ENCODE results near the gene CNPY4. TPM values are rescaled to one million over a fixed set of nuclear protein-coding genes. Genes with fewer than 3 reads are reported as not detected.
A peak's percentile ranks its signal among the peaks of the same experiment; 100 is the strongest.

CNPY4 gene
- polyA plus RNA-seq, 3 donors: 6.2 to 6.8 (median 6.2) TPM

DNA sequence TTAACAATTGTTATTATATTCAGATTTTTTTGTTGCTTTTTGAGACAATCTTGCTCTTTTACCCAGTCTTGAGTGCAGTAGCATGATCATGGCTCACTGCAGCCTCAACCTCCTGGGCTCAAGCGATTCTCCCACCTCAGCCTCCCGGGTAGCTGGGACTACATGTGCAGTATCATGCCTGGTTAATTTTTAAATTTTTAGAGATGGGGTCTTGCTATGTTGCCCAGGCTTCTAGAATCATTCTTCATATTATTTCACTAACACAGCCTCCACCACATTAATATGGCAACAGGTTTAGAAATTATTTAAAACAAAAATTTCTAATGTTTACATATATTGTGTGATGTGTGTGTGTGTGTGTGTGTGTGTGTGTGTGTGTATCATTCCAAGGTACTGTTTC, 27.8 kb downstream of the CNPY4 start:
- Histone ChIP-seq H3K4me1 (ENCODE audit: control insufficient read depth in 1 of 2, insufficient read depth in 2 of 2, low read length in 2 of 2) (peaks cover 44 to 55% of the 10 kb centered on the region in 2 donors), H3K79me2 (ENCODE audit: insufficient read depth, low read length) (peaks cover 39% of the 10 kb centered on the region), H4K20me1 (ENCODE audit: insufficient read depth, low read length) (no peaks in the 10 kb centered on the region), H3K9me3 (replicated peaks in 1 of 2; ENCODE audit: control insufficient read depth in 1 of 2, insufficient read depth in 1 of 2, low read length in 2 of 2) (no peaks in the 10 kb centered on the region), H3K9ac (ENCODE audit: insufficient read depth, low read length, poor library complexity, severe bottlenecking) (no peak overlapping the region), H2AFZ (ENCODE audit: insufficient read depth, low read depth, low read length, poor library complexity, severe bottlenecking) (no peak overlapping the region), H3K4me3 (replicated peaks in 1 of 3; ENCODE audit: low read depth in 2 of 3, low read length in 3 of 3) (no peak overlapping the region), H3K36me3 (replicated peaks in 1 of 2; ENCODE audit: control insufficient read depth in 1 of 2, insufficient read depth in 2 of 2, low read length in 2 of 2) (no peaks in the 10 kb centered on the region), H3K27me3 (ENCODE audit: control insufficient read depth in 2 of 2, insufficient read depth in 2 of 2, low read length in 2 of 2) (no peaks in the 10 kb centered on the region), H3K4me2 (replicated peaks; ENCODE audit: extremely low read depth, low read length, poor library complexity, severe bottlenecking) (no peak overlapping the region), H3K27ac (ENCODE audit: low read depth in 1 of 2, low read length in 2 of 2) (no peak overlapping the region)
- no CpG with 5 or more reads among the region's 2 CpGs for WGBS (ENCODE audit: insufficient coverage)
- Mint-ChIP-seq H3K9me3 (peaks cover 0 to 6% (median 0%) of the 10 kb centered on the region in 7 donors), H3K27ac (no peak overlapping the region), H3K4me1 (peaks cover 48% of the 10 kb centered on the region), H3K36me3 (peaks cover 8 to 17% of the 10 kb centered on the region in 2 donors), H3K27me3 (ENCODE audit: low read depth in 3 of 3) (no peaks in the 10 kb centered on the region), H3K4me3 (no peak overlapping the region)
- intact Hi-C loops (cut with micrococcal nuclease): loop anchor here in 1 of 2 donors (10.0 kb wide), 1 partner anchor 208 kb away; the partner anchor contains the start of gene PILRB
- TF ChIP-seq, protein P1, sequence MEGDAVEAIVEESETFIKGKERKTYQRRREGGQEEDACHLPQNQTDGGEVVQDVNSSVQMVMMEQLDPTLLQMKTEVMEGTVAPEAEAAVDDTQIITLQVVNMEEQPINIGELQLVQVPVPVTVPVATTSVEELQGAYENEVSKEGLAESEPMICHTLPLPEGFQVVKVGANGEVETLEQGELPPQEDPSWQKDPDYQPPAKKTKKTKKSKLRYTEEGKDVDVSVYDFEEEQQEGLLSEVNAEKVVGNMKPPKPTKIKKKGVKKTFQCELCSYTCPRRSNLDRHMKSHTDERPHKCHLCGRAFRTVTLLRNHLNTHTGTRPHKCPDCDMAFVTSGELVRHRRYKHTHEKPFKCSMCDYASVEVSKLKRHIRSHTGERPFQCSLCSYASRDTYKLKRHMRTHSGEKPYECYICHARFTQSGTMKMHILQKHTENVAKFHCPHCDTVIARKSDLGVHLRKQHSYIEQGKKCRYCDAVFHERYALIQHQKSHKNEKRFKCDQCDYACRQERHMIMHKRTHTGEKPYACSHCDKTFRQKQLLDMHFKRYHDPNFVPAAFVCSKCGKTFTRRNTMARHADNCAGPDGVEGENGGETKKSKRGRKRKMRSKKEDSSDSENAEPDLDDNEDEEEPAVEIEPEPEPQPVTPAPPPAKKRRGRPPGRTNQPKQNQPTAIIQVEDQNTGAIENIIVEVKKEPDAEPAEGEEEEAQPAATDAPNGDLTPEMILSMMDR (IDR thresholded peaks at IDR 0.05): no peak
- DNase-seq: no peak

DNA sequence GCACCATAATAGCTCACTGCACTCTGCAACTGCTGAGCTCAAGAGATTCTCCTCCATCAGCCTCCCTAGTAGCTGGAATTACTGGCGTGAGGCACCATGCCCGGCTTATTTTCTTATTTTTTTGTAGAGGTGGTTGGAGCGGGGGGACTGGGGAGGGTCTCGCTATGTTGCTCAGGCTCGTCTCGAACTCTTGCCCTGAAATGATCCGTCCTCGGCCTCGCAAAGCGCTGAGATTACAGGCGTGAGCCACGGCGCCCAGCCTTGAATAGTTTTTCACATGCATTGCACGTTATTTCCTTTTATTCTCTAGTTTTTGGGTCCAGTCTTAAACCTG, 28.8 kb downstream of the CNPY4 start:
- intact Hi-C loops (cut with micrococcal nuclease): loop anchor here in 1 of 2 donors (2.0 to 10.0 kb wide), 2 partner anchors 29 to 207 kb away; partner anchors contain the start of genes GPC2, PILRB and STAG3
- H3K27me3 Mint-ChIP-seq (ENCODE audit: low read depth in 3 of 3): no peaks in the 10 kb centered on the region
- peaks cover 13 to 24% of the 10 kb centered on the region in 2 donors for H3K36me3 Mint-ChIP-seq
- Histone ChIP-seq H3K36me3 (replicated peaks in 1 of 2; ENCODE audit: control insufficient read depth in 1 of 2, insufficient read depth in 2 of 2, low read length in 2 of 2) (peaks cover 1 to 2% of the 10 kb centered on the region in 2 donors), H3K4me1 (ENCODE audit: control insufficient read depth in 1 of 2, insufficient read depth in 2 of 2, low read length in 2 of 2) (peaks cover 50 to 59% of the 10 kb centered on the region in 2 donors), H2AFZ (ENCODE audit: insufficient read depth, low read depth, low read length, poor library complexity, severe bottlenecking) (peak overlapping the region; percentile 99), H4K20me1 (ENCODE audit: insufficient read depth, low read length) (peaks cover 7% of the 10 kb centered on the region), H3K4me3 (replicated peaks in 1 of 3; ENCODE audit: low read depth in 2 of 3, low read length in 3 of 3) (peak overlapping the region; percentile 5 to 100 (median 97)), H3K27ac (ENCODE audit: low read depth in 1 of 2, low read length in 2 of 2) (peak overlapping the region; percentile 75 to 97), H3K27me3 (ENCODE audit: control insufficient read depth in 2 of 2, insufficient read depth in 2 of 2, low read length in 2 of 2) (no peaks in the 10 kb centered on the region), H3K4me2 (replicated peaks; ENCODE audit: extremely low read depth, low read length, poor library complexity, severe bottlenecking) (peak overlapping the region; percentile 98), H3K9me3 (replicated peaks in 1 of 2; ENCODE audit: control insufficient read depth in 1 of 2, insufficient read depth in 1 of 2, low read length in 2 of 2) (no peaks in the 10 kb centered on the region), H3K9ac (ENCODE audit: insufficient read depth, low read length, poor library complexity, severe bottlenecking) (peak overlapping the region; percentile 90), H3K79me2 (ENCODE audit: insufficient read depth, low read length) (peaks cover 46% of the 10 kb centered on the region)
- peaks cover 54% of the 10 kb centered on the region for H3K4me1 Mint-ChIP-seq
- WGBS (ENCODE audit: insufficient coverage): 15% methylated on average over 13 of the region's 14 CpGs
- no peak for DNase-seq
- H3K9me3 Mint-ChIP-seq: peaks cover 0 to 6% (median 0%) of the 10 kb centered on the region in 7 donors
- peak overlapping the region; percentile 94 to 95 for H3K4me3 Mint-ChIP-seq
- H3K27ac Mint-ChIP-seq: peak overlapping the region; percentile 92 to 98 (median 95)
- TF ChIP-seq, protein P1 (IDR thresholded peaks at IDR 0.05): no peak
